Esophagus muscularis mucosa (tissue), 4 donors: ENCODE results near the gene ITFG2.

Source experiments
- EP300 ChIP-seq: sonication (generic); formaldehyde crosslinking; IDR thresholded peaks from one replicate; pipeline ENCODE4 v1.6.1; 2017; ENCODE audit warnings: antibody characterized with exemption
- POLR2A ChIP-seq: fragments of 450-650 bp; IDR thresholded peaks from one replicate; pipeline ENCODE4 v1.6.1; 2017; ENCODE audit warnings: antibody characterized with exemption, moderate library complexity, mild to moderate bottlenecking, low read depth
- POLR2AphosphoS5 ChIP-seq, 2 donors: sonication (generic); formaldehyde crosslinking; IDR thresholded peaks; one replicate each; pipeline ENCODE4 v1.6.1; 2017; ENCODE audit warnings: antibody characterized with exemption in 2 of 2
- TF ChIP-seq, protein P1 (sequence below), 3 experiments: fragments of 200-600 bp in 2 of 3; fragments of 450-650 bp in 1 of 3; sonication (generic) in 2 of 3; IDR thresholded peaks; one replicate each; pipeline ENCODE4 v1.5.1; 2017 to 2019; ENCODE audit warnings: antibody characterized with exemption in 3 of 3, mild to moderate bottlenecking in 2 of 3, moderate library complexity in 1 of 3

DNA sequence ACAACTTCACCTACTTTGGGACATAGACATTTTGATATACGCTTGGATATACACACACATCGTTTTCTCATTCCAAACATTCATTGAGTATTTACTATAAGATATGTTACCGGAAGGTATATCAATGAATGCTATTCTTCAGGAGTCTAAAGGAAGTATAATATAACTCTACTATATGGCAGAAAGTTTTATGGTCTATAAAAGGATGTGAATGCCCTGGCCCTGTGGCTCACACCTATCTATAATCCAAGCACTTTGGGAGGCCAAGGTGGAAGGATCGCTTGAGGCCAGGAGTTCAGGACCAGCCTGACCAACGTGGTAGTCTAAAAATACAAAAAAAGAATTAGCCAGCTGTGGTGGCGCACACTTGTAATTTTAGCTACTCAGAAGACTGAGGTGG lies 16.8 kb downstream of the ITFG2 start:
- TF ChIP-seq, protein P1, sequence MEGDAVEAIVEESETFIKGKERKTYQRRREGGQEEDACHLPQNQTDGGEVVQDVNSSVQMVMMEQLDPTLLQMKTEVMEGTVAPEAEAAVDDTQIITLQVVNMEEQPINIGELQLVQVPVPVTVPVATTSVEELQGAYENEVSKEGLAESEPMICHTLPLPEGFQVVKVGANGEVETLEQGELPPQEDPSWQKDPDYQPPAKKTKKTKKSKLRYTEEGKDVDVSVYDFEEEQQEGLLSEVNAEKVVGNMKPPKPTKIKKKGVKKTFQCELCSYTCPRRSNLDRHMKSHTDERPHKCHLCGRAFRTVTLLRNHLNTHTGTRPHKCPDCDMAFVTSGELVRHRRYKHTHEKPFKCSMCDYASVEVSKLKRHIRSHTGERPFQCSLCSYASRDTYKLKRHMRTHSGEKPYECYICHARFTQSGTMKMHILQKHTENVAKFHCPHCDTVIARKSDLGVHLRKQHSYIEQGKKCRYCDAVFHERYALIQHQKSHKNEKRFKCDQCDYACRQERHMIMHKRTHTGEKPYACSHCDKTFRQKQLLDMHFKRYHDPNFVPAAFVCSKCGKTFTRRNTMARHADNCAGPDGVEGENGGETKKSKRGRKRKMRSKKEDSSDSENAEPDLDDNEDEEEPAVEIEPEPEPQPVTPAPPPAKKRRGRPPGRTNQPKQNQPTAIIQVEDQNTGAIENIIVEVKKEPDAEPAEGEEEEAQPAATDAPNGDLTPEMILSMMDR (IDR thresholded peaks at IDR 0.05), result no peak
- TF ChIP-seq POLR2AphosphoS5 (IDR thresholded peaks at IDR 0.05), result no peak
- no peak for TF ChIP-seq EP300
- TF ChIP-seq POLR2A, result no peak
